ENCODE measurements around the gene TSLP. TPM values are rescaled to one million over a fixed set of nuclear protein-coding genes. Genes with fewer than 3 reads are reported as not detected.

The TSLP gene
- total RNA-seq: 5.7 and 6.5 TPM in 2 replicates

DNA sequence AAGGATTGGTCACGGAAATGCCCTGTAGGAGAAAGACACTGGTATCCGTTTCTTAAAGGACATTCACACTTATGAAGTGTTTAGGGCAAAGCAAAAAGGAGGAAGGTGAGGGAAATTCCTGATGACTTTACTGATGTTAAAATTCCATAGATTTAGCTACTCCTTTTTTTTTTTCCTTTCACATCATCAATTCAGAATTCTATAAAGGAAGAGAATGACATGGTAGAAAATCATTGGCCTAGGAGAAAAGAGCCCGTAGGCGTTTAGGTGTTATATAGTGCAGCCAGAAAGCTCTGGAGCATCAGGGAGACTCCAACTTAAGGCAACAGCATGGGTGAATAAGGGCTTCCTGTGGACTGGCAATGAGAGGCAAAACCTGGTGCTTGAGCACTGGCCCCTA lies at the start of gene TSLP:
TSLP (plus strand) TSS at position 301 of the 400 bp plus-strand sequence. CDS start 178 bp downstream, outside the sequence.

DNA sequence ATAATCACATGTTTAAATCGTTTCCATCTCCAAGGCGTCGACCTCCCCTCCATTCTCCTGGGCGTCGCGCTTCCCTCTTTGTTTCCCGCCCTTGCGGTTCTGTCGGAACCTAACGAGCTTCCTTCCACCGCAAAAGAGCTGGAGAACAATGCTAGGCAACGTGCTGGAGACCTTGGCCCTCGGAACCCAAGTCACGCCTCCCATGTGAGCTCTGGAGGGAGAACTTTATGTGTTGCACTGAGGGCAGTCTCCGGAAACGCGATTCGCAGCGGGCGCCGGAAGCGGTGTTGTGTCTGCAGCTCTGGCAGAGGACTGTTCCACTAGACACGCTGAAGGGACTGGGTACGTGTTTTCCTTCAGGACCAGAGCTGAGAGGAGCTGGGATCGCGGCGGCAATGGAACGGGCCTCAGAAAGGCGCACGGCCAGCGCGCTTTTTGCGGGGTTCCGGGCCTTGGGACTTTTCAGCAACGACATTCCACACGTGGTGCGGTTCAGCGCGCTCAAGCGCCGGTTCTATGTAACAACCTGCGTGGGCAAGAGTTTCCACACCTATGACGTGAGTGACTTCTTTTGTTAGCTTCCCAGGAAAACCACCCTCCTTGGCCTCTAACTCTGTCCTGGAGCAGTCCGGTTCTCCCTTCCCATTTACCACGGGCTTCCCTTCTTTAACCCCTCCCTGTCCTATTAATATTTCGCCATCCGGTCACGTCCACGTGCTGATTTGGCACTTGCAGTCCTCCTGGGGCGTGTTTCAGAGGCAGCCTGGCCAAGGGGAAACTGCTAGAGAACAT lies 20.7 kb downstream of the TSLP start, which contains the start of gene WDR36:
WDR36 (plus strand) TSS at position 287 of the 792 bp plus-strand sequence; CDS start at position 396, 109 bp downstream.

Other genes with a start within 250 kb of the TSLP start
- gene WDR36, start 20.6 kb downstream of the TSLP start, total RNA-seq: 81.6 and 96.4 TPM in 2 replicates
- 3.5 and 6.4 TPM in 2 replicates for gene CAMK4, start 152.7 kb downstream of the TSLP start, total RNA-seq

Data from smooth muscle cell of trachea (primary cell).